Mesendoderm (in vitro differentiated cells): ENCODE results near the gene SIGLEC14.
"Not testable (repeated sequence)": the region's sequence is repeated elsewhere in the genome, so short reads cannot be mapped to it uniquely, and the experiment has no call there.

Experiments used
- DNase-seq: peaks from one replicate; pipeline ENCODE4 v3.0.0; 2013
- H2AK5ac ChIP-seq: 2 replicates; pipeline ENCODE4 v1.6.1; 2013; ENCODE audit warnings: low read length, inconsistent platforms
- H2BK120ac ChIP-seq: 2 replicates; pipeline ENCODE4 v1.6.1; 2013; ENCODE audit warnings: low read depth, mild to moderate bottlenecking, low read length, moderate library complexity, mixed read lengths
- H2BK15ac ChIP-seq: replicated peaks from 2 replicates; pipeline ENCODE4 v1.6.1; 2013; ENCODE audit warnings: low read depth, mild to moderate bottlenecking, moderate library complexity
- H2BK5ac ChIP-seq: 2 replicates; pipeline ENCODE4 v1.6.1; 2013; ENCODE audit warnings: low read length, inconsistent platforms
- H3K18ac ChIP-seq: 2 replicates; pipeline ENCODE4 v1.6.1; 2013; ENCODE audit warnings: mild to moderate bottlenecking, low read length, mixed read lengths
- H3K23ac ChIP-seq: one replicate; pipeline ENCODE4 v1.6.1; 2013; ENCODE audit warnings: low read length
- H3K27ac ChIP-seq: 2 replicates; pipeline ENCODE4 v1.5.1; 2013; ENCODE audit warnings: low read depth, mild to moderate bottlenecking, inconsistent platforms, low read length, moderate library complexity
- H3K27me3 ChIP-seq: 2 replicates; pipeline ENCODE4 v1.6.1; 2013; ENCODE audit warnings: low read length, control low read depth, mild to moderate bottlenecking, inconsistent platforms; ENCODE audit not compliant: insufficient read depth, poor library complexity
- H3K36me3 ChIP-seq: 2 replicates; pipeline ENCODE4 v1.6.1; 2013; ENCODE audit warnings: low read length, inconsistent platforms; ENCODE audit not compliant: control insufficient read depth, insufficient read depth
- H3K4ac ChIP-seq: one replicate; pipeline ENCODE4 v1.6.1; 2013; ENCODE audit warnings: low read depth, mild to moderate bottlenecking, low read length, moderate library complexity
- H3K4me1 ChIP-seq: 2 replicates; pipeline ENCODE4 v1.6.1; 2013; ENCODE audit warnings: low read depth, low read length, inconsistent platforms; ENCODE audit not compliant: control insufficient read depth
- H3K4me2 ChIP-seq: 2 replicates; pipeline ENCODE4 v1.6.1; 2013; ENCODE audit warnings: low read length
- H3K4me3 ChIP-seq: 2 replicates; pipeline ENCODE4 v1.5.1; 2013; ENCODE audit warnings: mild to moderate bottlenecking, low read length
- H3K56ac ChIP-seq: one replicate; pipeline ENCODE4 v1.6.1; 2013; ENCODE audit warnings: low read length
- H3K79me1 ChIP-seq: 2 replicates; pipeline ENCODE4 v1.6.1; 2013; ENCODE audit warnings: low read length, inconsistent platforms
- H3K79me2 ChIP-seq: 2 replicates; pipeline ENCODE4 v1.6.1; 2013; ENCODE audit warnings: mild to moderate bottlenecking, low read length; ENCODE audit not compliant: control insufficient read depth, insufficient read depth
- H3K9ac ChIP-seq: 2 replicates; pipeline ENCODE4 v1.6.1; 2013; ENCODE audit warnings: low read length, inconsistent platforms
- H4K5ac ChIP-seq: one replicate; pipeline ENCODE4 v1.6.1; 2013; ENCODE audit warnings: low read length
- H4K8ac ChIP-seq: one replicate; pipeline ENCODE4 v1.6.1; 2013; ENCODE audit warnings: low read depth, mild to moderate bottlenecking, control low read depth, low read length, moderate library complexity
- WGBS: extraction: QIAGEN DNeasy Blood & Tissue Kit; methylation state at CpG from one replicate; pipeline ENCODE4 v1.1.7; 2013; ENCODE audit warnings: low lambda C conversion rate, missing lambda C conversion rate; ENCODE audit not compliant: insufficient coverage; ENCODE audit errors: extremely low coverage; 5-methylcytosine and 5-hydroxymethylcytosine counted together

Gene SIGLEC14

GRCh38 chr19:51680474-51680873 is 33.8 kb upstream of the SIGLEC14 start:
- H3K4ac ChIP-seq, result no peak overlapping the region
- H3K56ac ChIP-seq, result no peak overlapping the region
- H3K4me1 ChIP-seq, result no peaks in the 10 kb centered on the region
- no peak overlapping the region for H2BK5ac ChIP-seq
- no peak overlapping the region for H4K8ac ChIP-seq
- H3K4me2 ChIP-seq, result no peak overlapping the region
- no peak overlapping the region for H2AK5ac ChIP-seq
- no peak overlapping the region for H3K9ac ChIP-seq
- no peak for DNase-seq
- WGBS, result no CpG with 5 or more reads among the region's 1 CpG
- no peaks in the 10 kb centered on the region for H3K79me2 ChIP-seq
- H3K4me3 ChIP-seq, result no peak overlapping the region
- H2BK120ac ChIP-seq, result no peak overlapping the region
- H2BK15ac ChIP-seq, result no peak overlapping the region
- H3K79me1 ChIP-seq, result no peaks in the 10 kb centered on the region
- H3K18ac ChIP-seq, result no peak overlapping the region
- no peak overlapping the region for H3K27ac ChIP-seq
- no peak overlapping the region for H4K5ac ChIP-seq
- H3K23ac ChIP-seq, result no peak overlapping the region
- H3K36me3 ChIP-seq, result no peaks in the 10 kb centered on the region
- H3K27me3 ChIP-seq, result no peaks in the 10 kb centered on the region

GRCh38 chr19:51676566-51677083 is 30.0 kb upstream of the SIGLEC14 start:
- no peak overlapping the region for H3K4ac ChIP-seq
- H3K4me3 ChIP-seq, result no peak overlapping the region
- no peak overlapping the region for H4K8ac ChIP-seq
- no peaks in the 10 kb centered on the region for H3K27me3 ChIP-seq
- no peak overlapping the region for H3K56ac ChIP-seq
- no peak overlapping the region for H2BK15ac ChIP-seq
- no peak overlapping the region for H2BK120ac ChIP-seq
- no peak overlapping the region for H3K27ac ChIP-seq
- no peak overlapping the region for H2AK5ac ChIP-seq
- H4K5ac ChIP-seq, result no peak overlapping the region
- DNase-seq, result no peak
- H3K79me1 ChIP-seq, result no peaks in the 10 kb centered on the region
- H3K79me2 ChIP-seq, result no peaks in the 10 kb centered on the region
- H3K4me1 ChIP-seq, result no peaks in the 10 kb centered on the region
- no peak overlapping the region for H3K4me2 ChIP-seq
- no peak overlapping the region for H3K9ac ChIP-seq
- no peak overlapping the region for H3K23ac ChIP-seq
- no peaks in the 10 kb centered on the region for H3K36me3 ChIP-seq
- H2BK5ac ChIP-seq, result no peak overlapping the region
- no peak overlapping the region for H3K18ac ChIP-seq
- WGBS, result no CpG with 5 or more reads among the region's 11 CpGs

- DNase-seq, result peak; percentile 60
Observed at GRCh38 chr19:51675911-51676565, 29.4 kb upstream of the SIGLEC14 start.

GRCh38 chr19:51668216-51668615 is 21.6 kb upstream of the SIGLEC14 start:
- H3K18ac ChIP-seq, result no peak overlapping the region

More at GRCh38 chr19:51675911-51676565, 29.4 kb upstream of the SIGLEC14 start:
- H3K36me3 ChIP-seq, H3K4me1 ChIP-seq, H3K4me3 ChIP-seq, H3K18ac ChIP-seq, H2BK5ac ChIP-seq, H2BK120ac ChIP-seq, H4K5ac ChIP-seq, H3K27me3 ChIP-seq, H3K23ac ChIP-seq, H3K4ac ChIP-seq, H3K9ac ChIP-seq, H3K56ac ChIP-seq, H3K27ac ChIP-seq, H3K79me1 ChIP-seq, H4K8ac ChIP-seq, H3K4me2 ChIP-seq, H3K79me2 ChIP-seq, H2BK15ac ChIP-seq, H2AK5ac ChIP-seq: not testable (repeated sequence)
- no CpG with 5 or more reads among the region's 7 CpGs for WGBS

GRCh38 chr19:51664997-51665396 is 18.4 kb upstream of the SIGLEC14 start:
- no peak overlapping the region for H3K27ac ChIP-seq
- no peak overlapping the region for H2BK120ac ChIP-seq
- no peak overlapping the region for H4K8ac ChIP-seq
- no peak overlapping the region for H3K56ac ChIP-seq
- no peak overlapping the region for H3K23ac ChIP-seq
- H2BK15ac ChIP-seq, result no peak overlapping the region
- no peak overlapping the region for H3K4me3 ChIP-seq
- H3K4me1 ChIP-seq, result no peaks in the 10 kb centered on the region
- DNase-seq, result no peak
- H2AK5ac ChIP-seq, result no peak overlapping the region
- H3K4ac ChIP-seq, result no peak overlapping the region
- no peak overlapping the region for H3K9ac ChIP-seq
- H2BK5ac ChIP-seq, result no peak overlapping the region
- no peaks in the 10 kb centered on the region for H3K79me1 ChIP-seq
- H4K5ac ChIP-seq, result no peak overlapping the region
- WGBS, result no CpG with 5 or more reads among the region's 3 CpGs
- no peaks in the 10 kb centered on the region for H3K79me2 ChIP-seq
- H3K27me3 ChIP-seq, result no peaks in the 10 kb centered on the region
- H3K36me3 ChIP-seq, result no peaks in the 10 kb centered on the region
- H3K4me2 ChIP-seq, result no peak overlapping the region
- H3K18ac ChIP-seq, result no peak overlapping the region

More at GRCh38 chr19:51668216-51668615, 21.6 kb upstream of the SIGLEC14 start:
- Histone ChIP-seq H3K4ac (no peak overlapping the region), H3K36me3 (no peaks in the 10 kb centered on the region), H2BK5ac (no peak overlapping the region), H3K79me2 (no peaks in the 10 kb centered on the region), H3K79me1 (no peaks in the 10 kb centered on the region), H4K5ac (no peak overlapping the region), H3K4me1 (no peaks in the 10 kb centered on the region), H3K9ac (no peak overlapping the region), H3K4me2 (no peak overlapping the region), H2BK15ac (no peak overlapping the region), H2AK5ac (no peak overlapping the region), H3K23ac (no peak overlapping the region), H3K4me3 (no peak overlapping the region), H3K56ac (no peak overlapping the region), H3K27ac (no peak overlapping the region), H4K8ac (no peak overlapping the region), H2BK120ac (no peak overlapping the region), H3K27me3 (no peaks in the 10 kb centered on the region)
- WGBS, result no CpG with 5 or more reads among the region's 3 CpGs
- DNase-seq, result no peak

GRCh38 chr19:51664131-51664530 is 17.5 kb upstream of the SIGLEC14 start:
- WGBS, result no CpG with 5 or more reads among the region's 1 CpG

More at GRCh38 chr19:51664131-51664530, 17.5 kb upstream of the SIGLEC14 start:
- Histone ChIP-seq H3K4ac (no peak overlapping the region), H3K27ac (no peak overlapping the region), H3K36me3 (no peaks in the 10 kb centered on the region), H3K4me1 (no peaks in the 10 kb centered on the region), H3K79me1 (no peaks in the 10 kb centered on the region), H2BK5ac (no peak overlapping the region), H3K23ac (no peak overlapping the region), H2BK15ac (no peak overlapping the region), H2AK5ac (no peak overlapping the region), H2BK120ac (no peak overlapping the region), H4K5ac (no peak overlapping the region), H4K8ac (no peak overlapping the region), H3K56ac (no peak overlapping the region), H3K4me2 (no peak overlapping the region), H3K4me3 (no peak overlapping the region), H3K79me2 (no peaks in the 10 kb centered on the region), H3K27me3 (no peaks in the 10 kb centered on the region), H3K18ac (no peak overlapping the region), H3K9ac (no peak overlapping the region)
- DNase-seq, result no peak
